Adrenal gland (tissue), 5 donors: ENCODE results near the gene AUTS2.

ENCODE experiments used
- CTCF ChIP-seq, 6 experiments: fragments of 450-650 bp in 4 of 6; fragments of 200-600 bp in 2 of 6; sonication (generic) in 1 of 6; IDR thresholded peaks; 1 replicate in 5 of 6; 2 replicates in 1 of 6; pipeline versions ENCODE4 v1.5.1 to v1.8.0; 2016 to 2021; ENCODE audit warnings: antibody characterized with exemption in 6 of 6, mild to moderate bottlenecking in 2 of 6, moderate library complexity in 1 of 6
- POLR2A ChIP-seq, 2 donors: fragments of 450-650 bp; IDR thresholded peaks; one replicate each; pipeline ENCODE4 v1.6.1; 2017; ENCODE audit warnings: antibody characterized with exemption in 2 of 2, mild to moderate bottlenecking in 2 of 2, moderate library complexity in 1 of 2
- donor health status: DM: no; HTN: no; CAD: no.

- TF ChIP-seq CTCF (IDR thresholded peaks at IDR 0.05) = no peak
- no peak for TF ChIP-seq POLR2A (IDR thresholded peaks at IDR 0.05)
Measured at GRCh38 chr7:70242826-70243225, 644.6 kb downstream of the AUTS2 start.
